CD4-positive, alpha-beta T cell treated with Interleukin-6 for 4 hours (primary cell): Measurements from ENCODE around the gene WWC2.
"Not testable (repeated sequence)": the region's sequence is repeated elsewhere in the genome, so short reads cannot be mapped to it uniquely, and the experiment has no call there.

Source experiments
- DNase-seq: peaks from one replicate; pipeline ENCODE4 v3.0.0-alpha.2; 2020; ENCODE audit warnings: mixed read lengths

The WWC2 gene

DNA sequence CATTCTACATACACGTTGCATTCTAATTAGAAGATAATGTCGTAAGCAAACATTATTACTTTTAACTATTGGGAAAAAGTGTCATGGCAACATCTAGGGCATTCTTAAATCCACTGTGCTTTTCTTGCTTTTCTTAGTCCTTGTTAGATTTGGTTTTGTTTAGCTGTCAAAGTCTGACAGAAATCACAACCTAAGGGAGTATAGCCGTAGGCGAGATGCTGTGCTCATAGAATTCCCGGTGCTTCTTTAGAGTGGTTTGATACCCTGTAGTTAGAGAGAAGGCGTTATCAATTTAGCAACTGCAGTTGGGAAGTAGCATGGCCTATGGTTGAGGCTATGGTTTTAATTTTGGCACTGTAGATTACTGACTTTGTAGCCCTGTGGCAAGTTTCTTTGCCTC, 45.7 kb downstream of the WWC2 start:
- no peak for DNase-seq

- no peak for DNase-seq
Observed at GRCh38 chr4:183145773-183146172, 46.7 kb downstream of the WWC2 start.

DNA sequence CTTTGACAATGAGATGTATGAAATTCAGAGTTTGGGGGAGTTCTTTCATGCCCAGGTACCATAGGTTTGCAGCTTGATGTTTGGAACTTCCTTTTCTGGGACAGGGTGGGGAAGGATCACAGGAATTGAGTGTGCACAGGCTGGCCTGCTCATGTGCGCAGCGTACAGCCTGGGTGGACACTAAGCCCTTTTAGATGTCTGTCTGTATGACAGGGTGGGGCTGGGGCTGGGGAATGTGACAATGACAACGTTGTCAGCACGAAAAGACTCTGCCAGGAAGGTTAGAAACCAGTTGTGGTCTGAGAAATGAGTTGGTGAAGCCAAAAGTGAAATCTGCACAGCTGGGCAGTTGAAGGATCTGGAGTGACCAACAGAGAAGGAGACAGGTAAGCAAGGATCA, 47.4 kb downstream of the WWC2 start:
- DNase-seq: no peak

DNA sequence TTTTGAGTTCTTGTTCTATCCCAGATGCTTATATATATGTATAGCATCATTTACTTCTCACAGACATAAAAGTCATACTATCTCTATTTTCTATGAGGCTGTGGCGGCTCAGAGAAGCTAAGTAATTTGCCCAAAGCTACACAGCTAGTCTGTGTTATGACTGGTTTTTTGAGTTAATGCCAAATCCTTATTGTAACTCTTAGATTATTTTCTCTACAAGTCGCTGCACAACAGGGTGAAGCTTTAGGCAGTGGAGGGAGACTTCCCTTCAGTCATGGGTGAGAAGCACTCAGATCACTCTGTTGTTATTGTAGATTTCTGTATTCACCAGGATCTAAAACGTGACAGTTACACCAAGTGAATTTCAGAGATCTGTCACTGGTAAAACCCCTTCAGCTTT, 48.1 kb downstream of the WWC2 start:
- DNase-seq: no peak

GRCh38 chr4:183147983-183148382, 48.9 kb downstream of the WWC2 start:
- DNase-seq: no peak

DNA sequence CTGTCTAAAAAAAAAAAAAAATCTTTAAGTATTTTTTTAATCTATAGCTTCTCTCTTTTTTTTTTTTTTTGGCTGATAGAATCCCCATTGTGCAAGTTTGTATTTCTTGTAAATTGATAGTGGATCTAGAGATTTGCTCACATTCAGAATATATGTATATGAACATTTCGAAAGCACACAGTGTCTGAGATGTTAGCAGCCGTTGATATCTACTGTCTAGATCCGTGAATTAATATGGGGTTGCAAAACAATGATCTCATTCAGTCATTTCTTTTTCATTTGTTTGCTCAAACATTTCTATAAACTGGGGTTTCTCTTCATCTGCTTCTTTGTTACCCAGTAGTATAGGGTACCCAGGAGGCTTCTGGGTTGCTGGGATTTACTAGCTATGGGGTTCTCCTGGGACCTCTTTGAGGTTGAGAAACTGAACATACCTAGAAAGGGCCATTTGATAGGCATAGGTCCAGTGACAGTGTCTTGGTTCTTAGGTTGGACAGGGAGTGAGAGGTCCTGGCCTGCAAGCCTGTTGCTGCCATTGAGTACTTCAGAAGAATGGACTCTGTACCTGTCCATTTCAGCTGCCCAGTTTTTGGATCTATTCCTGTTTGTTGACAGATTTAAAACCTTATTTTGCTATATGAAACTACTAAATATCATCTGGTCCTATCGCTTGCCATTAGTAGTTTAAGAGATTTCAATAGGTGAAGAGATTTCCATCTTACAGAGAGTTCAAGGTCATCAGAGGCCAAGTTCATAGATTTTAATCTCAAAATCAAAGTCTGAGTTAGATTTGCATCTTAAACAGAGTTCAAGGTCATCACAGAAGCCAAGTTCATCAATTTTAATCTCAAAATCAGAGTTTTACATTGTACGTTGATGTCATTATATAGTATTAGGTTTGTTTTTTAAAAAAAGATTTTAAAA, 50.8 kb downstream of the WWC2 start:
- no peak for DNase-seq

GRCh38 chr4:183150664-183151063, 51.6 kb downstream of the WWC2 start:
- not testable (repeated sequence) for DNase-seq

GRCh38 chr4:183152232-183152631, 53.2 kb downstream of the WWC2 start:
- not testable (repeated sequence) for DNase-seq

- no peak for DNase-seq
Observed at GRCh38 chr4:183153190-183153916, 54.3 kb downstream of the WWC2 start.

DNA sequence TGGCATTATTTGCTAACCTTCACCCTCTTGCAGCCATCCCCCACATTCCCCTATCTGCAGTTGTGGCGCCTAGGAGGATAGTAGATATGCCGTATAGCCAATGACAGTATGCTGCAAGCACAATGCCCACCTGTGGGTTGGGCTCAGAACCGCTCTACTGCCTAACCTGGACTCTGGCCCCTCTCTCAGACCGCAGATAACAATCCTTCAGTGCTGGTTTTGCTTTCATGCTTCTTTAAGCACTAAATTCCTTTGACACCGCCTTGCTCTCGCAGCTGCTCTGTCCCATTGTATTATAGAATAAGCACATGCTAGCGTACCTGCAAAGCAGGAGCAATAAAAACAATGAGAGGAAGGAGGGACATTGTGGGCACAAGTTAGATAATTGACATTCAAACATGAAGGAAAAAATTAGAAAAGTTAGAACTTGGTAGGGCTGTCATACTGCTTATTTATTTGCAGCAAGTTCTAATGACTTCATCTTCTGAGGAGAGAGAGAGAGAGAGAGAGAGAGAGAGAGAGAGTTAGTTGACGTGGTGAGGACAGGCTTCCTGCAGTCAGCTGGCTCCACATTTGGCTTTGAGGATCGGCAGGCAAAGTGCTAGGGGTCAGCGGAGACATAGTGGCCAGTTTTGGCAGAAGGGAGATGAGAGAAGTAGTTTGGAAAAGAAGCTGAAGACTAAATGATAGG, 55.8 kb downstream of the WWC2 start:
- no peak for DNase-seq

GRCh38 chr4:183155450-183156184, 56.6 kb downstream of the WWC2 start:
- no peak for DNase-seq

GRCh38 chr4:183157215-183157614, 58.2 kb downstream of the WWC2 start:
- no peak for DNase-seq

- DNase-seq: no peak
Observed at GRCh38 chr4:183158062-183158461, 59.0 kb downstream of the WWC2 start.

DNA sequence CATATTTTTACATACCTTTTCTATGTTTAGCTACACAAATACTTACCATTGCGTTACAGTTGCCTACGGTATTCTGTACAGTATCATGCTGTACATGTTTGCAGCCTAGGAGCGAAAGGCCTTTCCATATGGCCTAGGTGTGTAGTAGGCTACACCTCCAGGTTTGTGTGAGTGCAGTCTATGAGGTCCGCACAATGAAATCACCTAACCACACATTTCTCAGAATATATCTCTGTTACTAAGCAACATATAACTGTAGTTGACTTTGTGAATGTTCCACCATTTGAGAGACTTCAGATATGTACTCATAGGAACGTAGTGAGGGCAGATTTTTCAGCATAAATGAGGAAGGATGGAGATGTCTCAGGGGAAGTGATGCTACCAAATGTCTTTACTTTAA, 62.6 kb downstream of the WWC2 start:
- DNase-seq: no peak

- no peak for DNase-seq
Observed at GRCh38 chr4:183163135-183163534, 64.1 kb downstream of the WWC2 start.

- no peak for DNase-seq
Observed at GRCh38 chr4:183164963-183165362, 65.9 kb downstream of the WWC2 start.

DNA sequence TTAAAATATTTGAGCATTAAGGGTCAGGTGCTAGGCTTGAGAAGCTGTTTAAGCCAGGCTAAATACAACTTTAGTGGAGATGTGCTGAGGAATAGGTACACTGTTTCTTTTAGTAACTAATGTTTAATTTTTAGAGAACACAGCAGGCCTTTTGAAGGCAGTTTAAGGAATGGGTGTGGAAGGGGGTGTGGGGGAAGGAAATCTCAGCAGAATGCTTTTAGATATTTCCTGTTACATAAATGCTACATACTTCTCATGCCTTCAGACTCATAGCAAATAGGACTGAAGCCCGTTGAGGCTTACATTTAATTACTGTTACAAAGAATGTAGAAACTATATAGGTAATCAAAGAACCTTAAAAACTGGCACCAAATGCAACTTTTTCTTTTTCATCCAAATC, 66.3 kb downstream of the WWC2 start:
- DNase-seq: no peak

DNA sequence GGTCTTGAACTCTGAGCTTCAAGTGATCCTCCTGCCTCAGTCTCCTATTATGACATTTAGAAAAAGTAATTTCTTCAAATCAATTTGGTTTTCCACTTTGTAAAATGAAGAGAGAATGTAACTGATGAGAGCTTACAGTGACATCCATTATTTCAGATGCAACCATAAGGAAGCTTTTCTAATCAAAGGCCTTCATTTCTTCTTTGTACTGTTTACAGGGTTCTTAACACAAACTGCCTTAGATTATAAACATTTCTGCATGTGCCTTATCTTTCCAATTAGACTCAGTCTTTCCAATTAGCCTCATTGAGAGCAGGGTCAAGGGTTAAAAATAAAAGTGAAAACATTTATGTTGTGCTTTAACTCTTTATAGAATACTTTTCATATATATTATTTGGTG, 71.8 kb downstream of the WWC2 start:
- DNase-seq: no peak

DNA sequence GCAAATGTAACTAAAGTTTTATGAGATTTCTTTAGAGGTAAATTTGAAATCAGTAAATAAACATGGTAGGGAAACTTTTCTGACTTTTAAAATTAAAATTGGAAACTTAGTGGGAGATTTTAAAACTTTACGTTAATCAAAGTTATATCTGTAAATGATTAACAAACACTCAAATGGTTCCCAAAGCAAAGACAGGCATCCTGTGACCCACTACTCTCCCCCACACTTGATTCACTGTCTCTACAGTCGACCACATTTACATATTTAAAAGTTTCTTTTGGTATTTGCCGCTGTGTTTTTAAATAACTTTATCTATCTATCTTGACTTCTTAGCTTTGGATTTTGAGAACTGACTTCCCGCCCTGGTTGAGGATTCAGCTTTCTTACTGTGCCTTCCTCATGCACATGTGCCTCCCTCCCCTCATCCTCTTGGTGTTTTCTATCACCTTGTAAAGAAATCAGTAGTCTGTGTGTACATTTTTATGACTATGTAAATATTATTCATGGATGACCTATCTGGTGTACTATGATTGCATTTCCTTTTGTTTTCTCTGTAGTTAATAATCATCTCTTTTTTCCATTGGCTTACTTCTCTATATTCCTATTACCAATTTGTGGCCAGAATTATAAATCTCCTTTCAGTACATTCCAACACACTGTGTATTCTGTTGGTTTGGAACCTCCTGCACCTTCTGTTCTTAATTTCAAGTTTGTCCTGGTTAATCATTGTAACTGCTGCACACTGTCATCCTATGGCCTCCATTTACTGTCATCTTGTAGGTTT, 72.6 kb downstream of the WWC2 start:
- DNase-seq: no peak

GRCh38 chr4:183172881-183173280, 73.8 kb downstream of the WWC2 start:
- no peak for DNase-seq

- DNase-seq: no peak
Observed at GRCh38 chr4:183173580-183174526, 74.8 kb downstream of the WWC2 start.
